ENCODE results near the gene PPP3CA. TPM values are rescaled to one million over a fixed set of nuclear protein-coding genes. Genes with fewer than 3 reads are reported as not detected.

The PPP3CA gene
- total RNA-seq, 1 donor from 2014 or later = 48.0 TPM

- no peaks in the 10 kb centered on the region for H3K36me3 ChIP-seq
- no peaks in the 10 kb centered on the region for H3K9me3 ChIP-seq
- H3K4me1 ChIP-seq = peaks cover 16% of the 10 kb centered on the region
- no peak overlapping the region for H3K27ac ChIP-seq
- no peak for TF ChIP-seq CTCF (IDR thresholded peaks at IDR 0.05)
- intact Hi-C loops (cut with DNase I) = no loop called here
- ATAC-seq (no peak), DNase-seq (no peak)
- no peaks in the 10 kb centered on the region for H3K27me3 ChIP-seq
- H3K4me3 ChIP-seq = no peak overlapping the region
Observed at GRCh38 chr4:101299899-101300540, 47.3 kb downstream of the PPP3CA start.

GRCh38 chr4:101299021-101299420 lies 48.3 kb downstream of the PPP3CA start:
- no peak overlapping the region for H3K4me3 ChIP-seq
- intact Hi-C loops (cut with DNase I) = no loop called here
- no peak for ATAC-seq
- DNase-seq = no peak
- H3K9me3 ChIP-seq = no peaks in the 10 kb centered on the region
- no peak for TF ChIP-seq CTCF (IDR thresholded peaks at IDR 0.05)
- H3K4me1 ChIP-seq = peaks cover 8% of the 10 kb centered on the region
- no peaks in the 10 kb centered on the region for H3K36me3 ChIP-seq
- no peak overlapping the region for H3K27ac ChIP-seq
- no peaks in the 10 kb centered on the region for H3K27me3 ChIP-seq

GRCh38 chr4:101295691-101296090 lies 51.6 kb downstream of the PPP3CA start:
- H3K9me3 ChIP-seq = no peaks in the 10 kb centered on the region
- DNase-seq (no peak), ATAC-seq (no peak)
- H3K27ac ChIP-seq = no peak overlapping the region
- H3K4me3 ChIP-seq = no peak overlapping the region
- H3K36me3 ChIP-seq = no peaks in the 10 kb centered on the region
- no peak for TF ChIP-seq CTCF (IDR thresholded peaks at IDR 0.05)
- no peaks in the 10 kb centered on the region for H3K27me3 ChIP-seq
- intact Hi-C loops (cut with DNase I) = no loop called here
- peaks cover 12% of the 10 kb centered on the region for H3K4me1 ChIP-seq

GRCh38 chr4:101294597-101294996 lies 52.7 kb downstream of the PPP3CA start:
- Histone ChIP-seq H3K27me3 (no peaks in the 10 kb centered on the region), H3K4me3 (no peak overlapping the region), H3K36me3 (no peaks in the 10 kb centered on the region), H3K9me3 (no peaks in the 10 kb centered on the region), H3K4me1 (peaks cover 7% of the 10 kb centered on the region), H3K27ac (no peak overlapping the region)
- no peak for TF ChIP-seq CTCF (IDR thresholded peaks at IDR 0.05)
- no peak for ATAC-seq
- intact Hi-C loops (cut with DNase I) = no loop called here
- no peak for DNase-seq

- Histone ChIP-seq H3K27me3 (no peaks in the 10 kb centered on the region), H3K9me3 (no peaks in the 10 kb centered on the region), H3K4me3 (no peak overlapping the region), H3K36me3 (no peaks in the 10 kb centered on the region), H3K27ac (no peak overlapping the region), H3K4me1 (peaks cover 21% of the 10 kb centered on the region)
- intact Hi-C loops (cut with DNase I) = no loop called here
- TF ChIP-seq CTCF (IDR thresholded peaks at IDR 0.05) = no peak
- no peak for ATAC-seq
- no peak for DNase-seq
Observed at GRCh38 chr4:101292901-101293300, 54.4 kb downstream of the PPP3CA start.

GRCh38 chr4:101292214-101292613 lies 55.1 kb downstream of the PPP3CA start:
- Histone ChIP-seq H3K4me3 (no peak overlapping the region), H3K4me1 (peaks cover 28% of the 10 kb centered on the region), H3K36me3 (no peaks in the 10 kb centered on the region), H3K9me3 (no peaks in the 10 kb centered on the region), H3K27ac (no peak overlapping the region), H3K27me3 (no peaks in the 10 kb centered on the region)
- ATAC-seq = no peak
- intact Hi-C loops (cut with DNase I) = no loop called here
- no peak for DNase-seq
- TF ChIP-seq CTCF (IDR thresholded peaks at IDR 0.05) = no peak
